GM12875 (cell line): ENCODE results near the gene NUDT12.

ENCODE experiments used
- H3K4me3 ChIP-seq: one replicate; pipeline ENCODE4 v1.5.1; 2011; ENCODE audit warnings: low read depth, low read length, control low read depth
- TF ChIP-seq, protein P1 (sequence below): IDR thresholded peaks from 2 replicates; pipeline ENCODE4 v1.5.1; 2011; ENCODE audit warnings: low read depth, mild to moderate bottlenecking, control low read depth, inconsistent platforms, low read length, moderate library complexity, borderline replicate concordance; ENCODE audit not compliant: insufficient read depth

The NUDT12 gene

GRCh38 chr5:103541569-103541968 is 21.0 kb downstream of the NUDT12 start:
- no peak overlapping the region for H3K4me3 ChIP-seq
- TF ChIP-seq, protein P1, sequence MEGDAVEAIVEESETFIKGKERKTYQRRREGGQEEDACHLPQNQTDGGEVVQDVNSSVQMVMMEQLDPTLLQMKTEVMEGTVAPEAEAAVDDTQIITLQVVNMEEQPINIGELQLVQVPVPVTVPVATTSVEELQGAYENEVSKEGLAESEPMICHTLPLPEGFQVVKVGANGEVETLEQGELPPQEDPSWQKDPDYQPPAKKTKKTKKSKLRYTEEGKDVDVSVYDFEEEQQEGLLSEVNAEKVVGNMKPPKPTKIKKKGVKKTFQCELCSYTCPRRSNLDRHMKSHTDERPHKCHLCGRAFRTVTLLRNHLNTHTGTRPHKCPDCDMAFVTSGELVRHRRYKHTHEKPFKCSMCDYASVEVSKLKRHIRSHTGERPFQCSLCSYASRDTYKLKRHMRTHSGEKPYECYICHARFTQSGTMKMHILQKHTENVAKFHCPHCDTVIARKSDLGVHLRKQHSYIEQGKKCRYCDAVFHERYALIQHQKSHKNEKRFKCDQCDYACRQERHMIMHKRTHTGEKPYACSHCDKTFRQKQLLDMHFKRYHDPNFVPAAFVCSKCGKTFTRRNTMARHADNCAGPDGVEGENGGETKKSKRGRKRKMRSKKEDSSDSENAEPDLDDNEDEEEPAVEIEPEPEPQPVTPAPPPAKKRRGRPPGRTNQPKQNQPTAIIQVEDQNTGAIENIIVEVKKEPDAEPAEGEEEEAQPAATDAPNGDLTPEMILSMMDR: no peak

DNA sequence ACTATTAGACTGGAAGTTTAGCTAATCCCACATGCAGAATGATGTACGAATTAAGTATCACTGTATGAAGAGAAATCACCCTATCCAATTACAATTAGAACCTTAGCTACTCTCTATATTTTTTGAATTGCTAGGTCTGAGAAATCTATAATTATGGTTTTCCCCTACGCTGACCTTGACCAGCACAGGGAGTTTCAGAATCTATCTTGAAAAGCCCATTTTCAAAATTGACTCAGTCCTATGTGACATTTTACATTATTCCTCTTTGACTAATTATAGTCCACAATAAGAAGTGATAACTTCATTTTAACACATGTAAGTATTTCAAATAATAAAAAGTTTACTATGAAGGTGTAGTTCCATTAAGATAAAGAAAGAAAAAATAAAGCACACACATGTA is 21.5 kb downstream of the NUDT12 start:
- TF ChIP-seq, protein P1: no peak
- H3K4me3 ChIP-seq: no peak overlapping the region

- TF ChIP-seq, protein P1: no peak
- H3K4me3 ChIP-seq: no peak overlapping the region
These were observed 22.9 kb downstream of the NUDT12 start for GRCh38 chr5:103539376-103540330.

- no peak overlapping the region for H3K4me3 ChIP-seq
- TF ChIP-seq, protein P1: no peak
These were observed 30.4 kb downstream of the NUDT12 start for GRCh38 chr5:103532086-103532734.

- TF ChIP-seq, protein P1: no peak
- no peak overlapping the region for H3K4me3 ChIP-seq
These were observed 36.2 kb downstream of the NUDT12 start for GRCh38 chr5:103526164-103526915.

DNA sequence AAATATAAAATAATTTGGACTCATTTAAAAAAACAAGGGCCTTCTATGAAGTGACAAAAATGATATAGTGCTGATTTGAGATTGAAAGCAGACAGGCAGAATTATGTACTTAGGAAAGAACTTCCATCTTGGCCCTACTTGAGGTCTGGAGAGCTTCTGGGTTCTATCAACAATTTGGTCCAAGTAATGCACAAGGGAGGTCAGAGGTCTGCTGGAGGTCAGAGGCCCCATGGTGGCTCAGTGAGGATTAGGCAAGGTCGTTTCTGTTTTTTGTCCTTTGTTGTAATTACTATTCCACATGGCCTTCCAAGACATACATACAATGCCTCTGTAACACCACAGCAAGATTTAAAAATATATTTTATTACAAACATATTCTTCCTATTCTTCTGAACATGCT is 37.2 kb downstream of the NUDT12 start:
- H3K4me3 ChIP-seq: no peak overlapping the region
- TF ChIP-seq, protein P1: no peak

DNA sequence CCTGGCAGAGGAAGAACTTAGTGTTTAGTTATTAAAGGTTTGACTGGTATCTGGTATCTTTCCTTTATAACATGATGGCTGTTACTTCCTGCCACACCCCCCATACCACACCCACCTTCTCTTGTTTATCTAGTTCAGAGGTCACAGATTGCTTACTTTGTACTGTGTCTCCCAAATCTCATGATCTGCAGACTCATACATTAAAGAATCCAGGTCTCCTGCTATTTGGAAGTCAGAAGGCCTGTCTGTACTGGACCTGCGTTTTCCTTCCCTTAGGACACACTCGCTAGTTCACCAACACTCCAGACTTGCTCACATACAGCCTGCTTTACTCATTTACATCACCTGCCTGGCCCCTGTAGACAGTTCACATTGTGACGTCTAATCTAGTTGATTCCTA is 39.3 kb downstream of the NUDT12 start:
- no peak overlapping the region for H3K4me3 ChIP-seq
- TF ChIP-seq, protein P1: no peak
